ENCODE measurements around the gene ADAM17.
"Not testable (repeated sequence)": the region's sequence is repeated elsewhere in the genome, so short reads cannot be mapped to it uniquely, and the experiment has no call there.

Gene ADAM17

DNA sequence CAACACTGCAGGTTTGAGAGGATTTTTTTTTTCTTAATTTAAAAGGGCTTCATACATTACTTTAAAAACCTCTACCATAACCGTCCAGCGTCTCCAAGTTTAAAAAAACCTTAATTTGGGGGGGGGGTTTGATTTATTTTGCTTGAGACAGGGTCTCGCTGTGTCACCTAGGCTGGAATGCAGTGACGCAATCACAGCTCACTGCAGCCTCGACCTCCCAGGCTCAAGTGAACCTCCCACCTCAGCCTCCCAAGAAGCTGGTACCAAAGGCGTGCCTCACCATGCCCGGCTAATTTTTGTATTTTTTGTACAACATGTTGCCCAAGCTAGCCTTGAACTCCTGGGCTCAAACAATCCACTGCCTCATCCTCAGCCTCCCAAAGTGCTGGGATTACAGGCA is 36.9 kb downstream of the ADAM17 start:
- DNase-seq, result no peak

DNA sequence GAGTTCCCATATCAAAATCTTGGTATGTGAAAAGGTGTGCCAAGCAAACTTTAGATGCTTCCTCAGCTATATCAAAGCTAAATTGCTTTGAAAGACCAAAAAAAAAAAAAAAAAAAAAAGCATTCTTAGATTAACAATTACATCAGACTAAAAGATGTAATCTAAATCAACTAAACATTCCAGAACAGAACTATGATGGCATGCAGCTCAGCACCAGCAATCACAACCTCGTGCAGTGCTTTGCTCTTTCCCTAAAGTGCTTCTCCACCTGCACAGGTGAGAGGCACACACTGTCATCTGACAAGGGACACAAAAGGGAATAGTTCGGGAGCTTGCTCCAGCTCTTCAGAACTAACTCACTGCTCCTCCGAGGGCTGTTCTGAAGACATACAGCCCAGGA is 37.5 kb downstream of the ADAM17 start:
- no peak for DNase-seq

DNA sequence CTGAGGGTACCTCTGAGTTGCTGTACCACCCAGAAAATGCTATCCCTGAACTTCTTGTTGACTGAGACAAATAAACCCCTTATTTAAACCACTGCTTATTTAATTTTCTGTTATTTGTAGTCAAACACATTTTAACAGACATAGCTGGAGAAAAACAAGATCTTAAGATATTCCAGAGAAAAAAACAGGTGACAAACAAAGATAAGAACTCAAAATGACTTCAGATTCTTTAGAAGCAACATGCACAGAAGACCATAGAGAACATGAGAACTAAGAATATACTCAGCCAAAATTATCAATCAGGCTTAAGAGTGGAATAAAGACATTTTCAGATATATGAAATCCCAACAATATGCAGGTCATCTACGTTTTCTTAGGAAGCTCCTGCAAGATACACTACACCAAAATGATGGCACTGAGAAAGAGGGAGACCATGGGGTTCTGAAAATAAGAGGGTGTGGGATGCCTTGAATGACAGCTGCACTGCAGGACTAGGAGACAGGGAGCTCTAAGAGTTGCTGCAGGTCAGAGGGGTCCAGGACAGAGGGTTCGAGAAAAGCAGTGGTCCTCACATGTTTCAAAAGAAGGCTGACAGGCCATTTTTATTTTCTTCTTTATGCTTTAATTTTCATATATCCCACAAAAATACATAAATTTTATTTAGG is 38.4 kb downstream of the ADAM17 start:
- DNase-seq, result no peak

DNA sequence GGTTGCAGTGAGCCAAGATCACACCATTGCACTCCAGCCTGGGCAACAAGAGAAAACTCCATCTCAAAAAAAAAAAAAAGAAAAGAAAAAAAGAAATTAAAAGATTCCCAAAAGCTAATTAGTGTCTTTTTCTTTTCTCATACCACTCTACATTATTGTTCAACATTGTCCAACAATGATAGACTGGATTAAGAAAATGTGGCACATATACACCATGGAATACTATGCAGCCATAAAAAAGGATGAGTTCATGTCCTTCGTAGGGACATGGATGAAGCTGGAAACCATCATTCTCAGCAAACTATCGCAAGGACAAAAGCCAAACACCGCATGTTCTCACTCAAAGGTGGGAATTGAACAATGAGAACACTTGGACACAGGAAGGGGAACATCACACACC is 41.7 kb downstream of the ADAM17 start:
- DNase-seq, result not testable (repeated sequence)

DNA sequence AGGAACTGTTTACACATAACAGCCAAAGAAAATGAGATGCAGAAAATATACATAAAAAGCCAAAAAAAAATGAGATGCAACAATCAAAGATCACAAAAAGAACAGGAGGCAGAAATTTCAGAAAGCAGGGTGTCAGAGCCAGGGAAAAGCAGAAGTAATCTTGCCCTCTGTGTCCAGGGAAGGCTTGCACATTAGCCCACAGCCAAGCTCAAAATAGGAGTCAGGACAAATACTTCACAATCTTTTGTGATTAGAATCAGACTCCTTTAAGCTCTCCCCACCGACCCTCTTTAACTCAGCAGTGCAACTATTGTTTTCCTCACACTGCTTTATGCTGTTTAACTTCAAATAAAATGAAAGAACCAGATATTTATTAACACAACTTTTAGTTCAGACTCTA is 46.7 kb downstream of the ADAM17 start:
- DNase-seq, result no peak

DNA sequence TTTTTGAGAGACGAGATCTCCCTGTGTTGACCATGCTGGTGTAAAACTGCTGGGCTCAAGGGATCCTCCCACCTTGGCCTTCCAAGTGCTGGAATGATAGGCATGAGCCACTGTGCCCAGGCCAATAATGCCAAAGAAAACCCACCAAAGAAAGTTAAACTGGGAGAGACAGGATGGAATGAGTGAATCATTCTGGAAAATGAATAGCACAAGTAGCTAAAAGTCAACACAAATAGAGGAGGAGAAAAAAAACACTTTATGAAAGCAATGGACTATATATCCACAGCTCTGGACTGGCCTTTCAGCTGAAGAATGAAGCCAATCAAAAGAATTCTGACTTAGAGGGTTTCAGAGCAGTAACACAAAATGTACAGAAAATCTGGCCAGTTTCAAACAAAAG is 57.4 kb downstream of the ADAM17 start:
- no peak for DNase-seq

DNA sequence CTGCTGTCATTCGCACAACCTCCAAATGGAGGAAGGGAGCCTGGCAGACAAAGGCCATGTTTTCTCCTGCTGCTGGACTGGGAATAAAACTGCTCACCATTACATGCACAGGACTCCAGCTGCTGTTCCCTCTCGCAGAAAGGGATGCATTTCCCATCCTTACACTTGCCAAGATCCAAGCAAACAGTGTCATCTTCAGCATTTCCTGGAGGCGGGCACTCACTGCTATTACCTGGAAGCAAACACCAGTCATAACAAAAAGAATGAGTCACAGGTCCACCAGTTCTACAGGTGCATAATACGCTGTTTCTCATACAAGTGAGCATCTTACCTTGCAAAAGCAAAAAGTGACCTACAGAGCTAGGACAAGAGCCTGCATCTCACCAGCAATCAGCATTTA is 58.6 kb downstream of the ADAM17 start:
- peak; percentile 14 for DNase-seq

DNA sequence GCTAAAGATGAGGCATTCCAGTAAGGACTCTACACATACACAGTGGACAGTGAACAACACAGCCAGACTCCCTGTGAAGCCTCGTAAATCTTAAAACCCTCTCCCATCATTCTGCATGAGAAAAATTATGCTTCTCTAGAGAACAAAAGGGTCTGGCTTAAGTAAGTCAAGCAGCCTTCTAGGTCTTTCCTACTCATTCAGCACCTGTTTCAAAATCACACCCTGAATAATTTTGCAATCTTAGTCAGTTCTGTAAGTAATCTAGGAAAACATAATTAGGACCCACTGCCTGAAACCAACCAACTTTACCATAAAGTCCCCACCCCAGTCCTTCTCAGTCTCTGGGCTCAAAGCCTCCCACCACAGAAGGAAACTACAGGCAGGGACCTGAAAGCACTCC is 61.5 kb downstream of the ADAM17 start:
- DNase-seq, result peak; percentile 27

DNA sequence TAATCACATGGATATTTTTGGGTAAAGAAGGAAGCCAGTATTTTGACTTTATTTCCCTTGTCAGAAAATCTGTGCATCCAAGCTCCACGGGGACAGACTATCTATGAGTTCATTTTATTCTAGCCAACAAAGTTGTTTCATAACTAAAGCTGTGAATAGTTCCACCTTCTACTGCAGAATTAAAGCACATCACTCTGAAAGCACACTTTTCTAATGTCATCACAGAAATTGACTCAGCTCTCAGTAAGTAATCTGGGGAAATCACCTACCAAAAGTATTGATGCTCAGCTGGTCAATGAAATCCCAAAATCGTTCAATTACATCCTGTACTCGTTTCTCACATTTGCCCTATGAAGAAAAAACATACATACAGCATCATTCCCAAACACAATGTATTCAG is 62.2 kb downstream of the ADAM17 start:
- DNase-seq, result peak; percentile 23

DNA sequence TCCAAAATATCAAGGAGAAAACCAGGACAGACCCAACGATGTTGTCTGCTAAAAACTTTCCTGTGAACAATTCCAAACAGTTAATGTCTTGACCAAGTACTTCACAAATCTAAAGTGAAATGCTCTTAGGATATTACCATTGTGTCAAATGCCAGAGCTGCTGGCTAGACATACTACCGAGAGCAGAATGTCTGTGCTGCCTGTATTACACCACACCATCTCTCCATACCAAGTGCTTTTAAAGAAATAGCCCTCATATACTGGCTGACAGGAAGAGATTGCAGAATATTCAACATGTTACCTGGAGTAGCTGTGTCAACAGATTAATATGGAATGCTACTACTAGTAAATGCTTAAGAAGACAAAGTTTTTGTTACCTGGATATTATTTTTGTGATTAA is 62.7 kb downstream of the ADAM17 start:
- DNase-seq, result no peak

DNA sequence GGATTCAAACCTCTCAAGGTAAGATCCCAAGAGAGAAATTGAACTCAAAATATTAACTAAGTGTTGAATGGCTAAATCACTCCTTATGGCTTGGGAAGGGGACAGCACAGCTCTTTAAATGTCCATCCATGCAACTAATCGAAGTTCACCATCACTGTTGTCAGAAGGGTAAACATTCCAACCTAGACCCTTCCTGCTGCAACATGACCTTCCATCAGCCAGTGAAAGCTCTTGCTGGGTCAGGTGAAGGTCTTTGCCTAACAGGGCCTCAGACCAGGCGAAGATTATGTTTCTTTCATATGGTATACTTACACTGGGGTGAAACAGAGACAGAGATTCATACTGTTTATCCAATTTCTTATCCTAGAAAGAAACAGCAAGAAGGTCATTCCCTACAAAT is 64.8 kb downstream of the ADAM17 start:
- DNase-seq, result no peak

DNA sequence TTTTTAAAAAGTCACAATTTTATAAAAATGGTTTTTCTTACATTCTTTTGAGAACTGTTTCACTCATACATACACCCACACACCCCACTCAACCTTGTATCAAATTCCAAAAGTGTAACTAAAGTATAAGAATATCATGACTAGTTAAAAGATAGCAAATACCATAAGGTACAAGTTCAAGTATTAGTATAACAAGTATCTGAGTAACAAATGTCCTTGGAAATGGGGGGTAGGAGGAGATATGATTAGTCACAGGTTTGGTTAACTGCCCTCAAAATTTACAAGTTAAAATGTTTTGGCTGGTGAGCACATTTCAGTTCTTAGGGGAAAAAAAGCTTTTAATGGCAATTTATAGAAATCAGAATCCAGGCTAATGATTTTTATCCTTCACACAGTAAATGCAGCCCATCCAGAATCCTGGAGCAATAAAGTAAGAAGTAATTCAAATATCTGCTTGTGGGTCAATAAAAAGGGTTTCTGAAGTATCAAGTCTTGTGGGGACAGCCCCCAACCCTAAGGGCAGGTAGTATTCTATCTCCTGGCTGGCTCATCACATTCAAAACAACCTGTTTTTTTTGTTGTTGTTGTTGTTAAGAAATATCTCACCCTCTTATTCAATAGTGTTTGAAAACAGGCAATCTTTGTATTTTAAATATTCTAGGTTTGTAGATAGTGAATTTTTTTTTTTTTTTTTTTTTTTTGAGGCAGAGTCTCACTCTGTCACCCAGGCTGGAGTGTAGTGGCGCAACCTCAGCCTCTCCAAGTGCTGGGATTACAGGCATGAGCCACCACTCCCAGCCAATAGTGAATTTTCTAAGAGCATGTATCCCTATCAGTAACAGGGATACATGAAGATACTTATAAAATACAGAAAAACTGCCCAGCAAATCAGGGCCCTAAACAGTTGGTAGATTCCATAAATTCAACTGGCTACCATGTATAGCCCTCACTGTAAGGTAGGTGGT is 66.8 kb downstream of the ADAM17 start:
- no peak for DNase-seq

DNA sequence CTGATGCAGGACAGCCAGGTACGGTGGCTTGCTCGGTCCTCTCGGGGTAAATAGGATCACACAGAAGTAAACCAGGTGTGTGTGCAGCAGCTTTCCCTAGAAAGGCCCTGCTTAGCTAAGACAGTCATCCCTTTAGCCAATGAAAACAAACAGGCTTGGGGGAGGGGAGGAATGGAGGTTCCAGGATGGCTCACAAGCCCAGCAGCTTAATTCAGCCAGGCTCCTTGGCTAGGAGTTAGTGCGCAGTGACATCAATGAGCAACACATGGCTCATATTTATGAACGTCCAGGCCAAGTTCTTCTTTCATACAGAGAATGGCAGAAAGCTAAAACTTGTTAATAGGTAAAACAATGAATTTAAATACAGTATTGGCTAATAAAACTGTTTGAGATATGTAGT is 71.1 kb downstream of the ADAM17 start:
- no peak for DNase-seq

DNA sequence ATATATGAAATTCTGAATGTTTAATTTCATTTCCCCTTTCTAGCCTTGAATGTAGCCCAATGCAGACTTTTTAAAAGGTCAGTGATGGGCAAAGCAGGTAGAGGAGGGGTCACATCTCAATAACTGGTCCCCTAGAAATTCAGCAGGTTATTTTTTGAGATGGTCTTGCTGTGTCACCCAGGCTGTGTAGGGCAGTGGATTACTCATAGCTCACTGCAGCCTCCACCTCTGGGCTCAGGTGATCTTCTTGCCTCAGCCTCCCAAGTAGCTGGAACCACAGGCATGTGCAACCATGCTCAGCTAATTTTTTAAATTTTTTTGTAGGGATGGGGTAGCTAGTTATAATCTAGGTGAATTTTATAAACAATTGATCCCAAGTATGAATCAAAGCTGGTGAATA is 72.5 kb downstream of the ADAM17 start:
- no peak for DNase-seq

DNA sequence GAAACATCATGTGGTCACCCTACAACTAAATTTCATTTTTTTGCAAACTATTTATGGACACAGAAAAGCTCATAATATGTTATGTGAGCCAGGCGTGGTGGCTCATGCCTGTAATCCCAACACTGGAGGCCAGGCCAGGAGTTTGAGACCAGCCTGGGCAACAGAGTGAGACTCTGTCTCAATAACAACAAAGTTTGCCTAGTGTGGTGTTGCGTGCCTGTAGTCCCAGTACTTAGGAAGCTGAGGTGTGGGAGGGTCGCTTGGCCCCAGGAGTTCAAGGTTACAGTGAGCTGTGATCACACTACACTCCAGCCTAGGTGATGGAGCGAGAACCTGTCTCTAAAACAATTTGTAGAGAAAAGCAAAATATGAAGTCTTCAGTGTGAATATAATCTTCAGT is 75.5 kb downstream of the ADAM17 start:
- DNase-seq, result no peak

DNA sequence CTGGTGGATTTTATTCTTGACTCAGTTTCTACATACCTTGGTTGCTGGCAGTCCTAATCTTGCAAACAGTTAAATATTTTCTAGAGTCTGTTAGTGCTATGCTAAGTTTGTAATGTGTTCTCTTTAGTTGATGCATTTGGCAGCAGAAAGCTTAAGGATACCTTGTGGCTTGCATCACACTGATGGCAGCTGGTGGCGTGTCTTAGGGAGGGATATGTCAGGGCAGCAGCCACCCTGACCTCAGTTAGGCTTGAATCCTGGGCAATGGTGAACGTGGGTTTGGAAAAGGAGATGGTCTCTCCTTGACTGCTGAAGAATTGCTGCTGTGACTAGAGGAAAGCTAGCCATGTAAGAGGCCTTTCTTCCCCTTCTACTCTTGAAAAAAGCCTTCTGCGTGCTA is 77.1 kb downstream of the ADAM17 start:
- no peak for DNase-seq

DNA sequence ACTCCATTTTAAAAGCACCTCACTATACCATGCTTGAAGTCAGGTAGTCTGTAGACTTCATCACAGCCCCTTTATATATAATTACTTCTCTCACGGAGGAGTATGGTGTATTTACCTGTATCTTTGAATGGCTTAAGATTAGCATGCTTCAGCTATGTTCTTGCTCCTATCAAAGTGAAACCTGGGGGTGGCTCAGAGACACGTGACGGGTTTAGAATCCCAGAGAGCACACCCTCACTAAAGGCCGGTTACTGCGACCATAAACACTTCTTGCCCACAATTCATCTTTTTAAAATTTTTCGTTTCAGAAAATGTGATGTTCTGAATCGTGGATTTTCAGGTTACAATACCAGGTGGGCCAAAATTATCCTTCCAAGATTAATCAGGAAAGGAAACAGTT is 77.7 kb downstream of the ADAM17 start:
- peak; percentile 17 for DNase-seq

DNA sequence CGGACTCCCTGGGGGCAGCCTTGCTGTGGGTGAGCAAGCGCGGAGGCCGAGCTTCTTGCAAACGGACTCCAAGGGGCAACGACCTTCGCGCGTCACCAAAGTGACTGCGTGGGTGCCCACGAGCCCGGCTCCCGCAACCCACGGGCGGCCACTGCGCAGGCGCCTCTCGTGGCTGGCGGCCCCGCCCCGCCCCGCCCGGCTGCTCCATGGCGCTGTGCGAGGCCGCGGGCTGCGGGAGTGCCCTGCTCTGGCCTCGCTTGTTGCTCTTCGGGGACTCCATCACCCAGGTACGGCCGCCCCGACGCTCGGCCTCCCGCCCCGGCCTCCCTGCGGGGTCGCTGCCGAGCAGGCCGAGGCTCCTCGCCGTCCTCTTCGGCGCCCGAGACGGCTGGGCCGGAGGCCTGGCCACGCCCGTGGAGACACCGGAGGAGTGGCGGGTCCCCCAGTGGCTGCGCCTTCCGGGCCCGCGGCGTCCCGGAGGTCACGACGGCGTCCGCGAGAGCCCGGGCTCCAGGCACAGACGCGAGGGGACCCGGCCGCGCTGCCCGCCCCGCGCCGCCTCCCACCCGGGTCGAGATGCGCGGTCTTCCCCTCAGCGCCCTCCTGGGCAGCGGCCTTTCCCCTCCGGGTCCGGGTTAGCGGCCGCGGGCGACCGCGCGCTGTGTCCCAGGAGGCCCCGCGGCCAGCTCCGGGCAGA is 81.1 kb downstream of the ADAM17 start, which contains the start of gene IAH1:
TSS of gene IAH1 (plus strand) at position 191 of the 697 bp plus-strand sequence. CDS start at position 207, 16 bp downstream.
- DNase-seq, result peak; percentile 60

DNA sequence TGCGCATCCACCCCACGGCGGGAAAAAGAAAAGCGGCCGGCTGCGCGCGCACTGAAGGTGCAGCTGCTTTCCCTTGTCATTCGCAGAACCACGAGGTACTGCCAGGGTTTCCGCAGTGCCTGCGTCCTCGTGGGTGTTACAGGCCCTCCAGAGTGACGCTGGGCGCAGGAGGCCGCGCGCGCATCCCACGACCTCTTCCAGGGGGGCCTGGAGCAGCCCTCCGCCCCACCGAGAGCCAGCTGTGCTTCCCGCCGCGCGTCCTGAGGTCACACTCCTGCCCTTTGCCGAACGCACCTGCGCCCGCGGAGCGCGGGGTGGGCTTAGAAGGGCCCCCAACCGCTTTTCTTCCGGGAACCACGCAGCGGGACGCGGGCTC is 81.7 kb downstream of the ADAM17 start:
- DNase-seq, result peak; percentile 59

DNA sequence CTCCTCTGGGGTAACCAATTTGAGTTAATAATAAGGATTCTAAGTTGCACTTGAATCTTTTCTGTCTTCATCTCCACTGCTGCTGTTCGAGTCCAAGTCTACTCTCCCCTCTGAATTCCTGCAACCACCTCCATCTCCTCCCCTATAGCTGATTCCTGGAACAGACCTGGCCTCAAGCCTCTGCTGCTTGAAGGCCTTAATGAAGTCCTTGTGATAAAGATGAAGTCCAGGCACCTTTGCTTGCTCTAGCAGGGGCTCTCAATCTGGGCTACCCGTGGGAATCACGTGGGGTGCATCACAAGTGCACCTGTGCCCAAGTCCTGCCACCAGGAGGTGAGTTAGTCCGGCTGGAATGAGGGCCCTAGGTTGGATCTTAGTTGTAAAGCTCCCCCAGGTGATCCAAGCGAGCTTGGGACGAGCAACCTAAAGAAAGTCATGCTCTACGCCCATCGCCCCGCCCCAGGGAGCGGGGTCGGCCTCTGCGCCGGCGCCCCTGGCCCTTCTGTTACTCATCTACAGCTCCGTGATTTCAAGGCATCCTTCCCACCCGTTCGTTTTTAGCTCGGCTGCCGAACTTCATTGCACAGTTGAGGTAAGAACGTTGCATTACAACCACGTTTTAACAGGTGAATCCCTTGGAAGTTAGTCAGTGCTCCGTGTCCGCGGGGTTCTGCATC is 82.2 kb downstream of the ADAM17 start:
- peak; percentile 5 for DNase-seq

DNA sequence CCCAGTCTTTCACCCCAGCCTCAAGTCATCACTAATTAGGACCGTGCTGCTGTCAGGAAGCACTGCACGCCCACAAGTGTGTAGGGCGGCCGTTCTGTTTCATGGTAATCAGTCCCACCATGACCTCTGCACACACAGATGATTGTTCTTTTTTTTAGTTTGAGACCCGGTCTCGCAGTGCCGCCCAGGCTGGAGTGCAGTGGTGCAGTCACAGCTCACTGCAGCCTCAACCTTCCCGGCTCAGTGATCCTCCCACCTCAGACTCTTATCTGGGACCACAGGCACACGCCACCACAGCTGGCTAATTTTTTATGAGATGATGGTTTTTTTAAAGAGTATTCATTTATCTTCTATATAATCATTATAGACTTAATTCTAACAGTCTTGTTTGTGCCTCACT is 83.1 kb downstream of the ADAM17 start:
- DNase-seq, result no peak

DNA sequence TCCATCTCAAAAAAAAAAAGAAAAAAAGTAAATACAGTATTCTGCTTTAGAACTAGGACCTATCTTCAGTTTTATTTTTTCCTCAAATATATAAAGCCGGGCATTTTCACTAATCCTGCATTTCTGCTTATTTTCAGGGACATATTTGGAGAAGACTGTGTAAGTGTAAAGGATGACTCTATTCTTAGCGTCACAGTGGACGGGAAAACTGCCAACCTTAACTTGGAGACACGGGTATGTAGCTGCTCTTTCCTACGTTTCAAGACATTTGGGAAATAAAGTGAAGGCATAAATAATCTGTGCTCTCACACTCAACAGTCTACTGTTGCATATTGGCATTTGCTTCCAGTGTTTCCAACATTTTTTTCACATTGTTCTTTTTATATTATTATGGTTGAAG is 84.4 kb downstream of the ADAM17 start:
- no peak for DNase-seq

DNA sequence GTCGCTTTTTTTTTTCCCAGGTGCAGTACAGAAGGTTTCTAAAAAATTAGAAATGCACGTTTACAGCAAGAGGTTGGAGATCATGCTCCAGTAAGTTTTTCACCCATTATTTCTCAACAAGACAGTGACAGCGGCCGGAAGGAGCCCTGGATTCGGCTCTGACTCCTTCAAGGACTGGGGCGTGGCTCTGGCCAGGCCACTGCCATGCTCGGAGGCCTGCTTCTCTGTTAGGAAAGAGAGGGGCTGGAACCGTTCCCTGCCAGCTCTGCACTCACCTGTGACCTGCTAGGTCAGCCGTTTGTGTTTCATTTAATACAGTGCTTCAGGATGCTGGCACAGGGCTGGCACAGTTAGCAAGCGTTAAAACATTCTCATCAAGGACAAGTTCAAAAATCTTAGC is 87.9 kb downstream of the ADAM17 start:
- DNase-seq, result no peak
